ENCODE data around the gene RILPL1.

DNA sequence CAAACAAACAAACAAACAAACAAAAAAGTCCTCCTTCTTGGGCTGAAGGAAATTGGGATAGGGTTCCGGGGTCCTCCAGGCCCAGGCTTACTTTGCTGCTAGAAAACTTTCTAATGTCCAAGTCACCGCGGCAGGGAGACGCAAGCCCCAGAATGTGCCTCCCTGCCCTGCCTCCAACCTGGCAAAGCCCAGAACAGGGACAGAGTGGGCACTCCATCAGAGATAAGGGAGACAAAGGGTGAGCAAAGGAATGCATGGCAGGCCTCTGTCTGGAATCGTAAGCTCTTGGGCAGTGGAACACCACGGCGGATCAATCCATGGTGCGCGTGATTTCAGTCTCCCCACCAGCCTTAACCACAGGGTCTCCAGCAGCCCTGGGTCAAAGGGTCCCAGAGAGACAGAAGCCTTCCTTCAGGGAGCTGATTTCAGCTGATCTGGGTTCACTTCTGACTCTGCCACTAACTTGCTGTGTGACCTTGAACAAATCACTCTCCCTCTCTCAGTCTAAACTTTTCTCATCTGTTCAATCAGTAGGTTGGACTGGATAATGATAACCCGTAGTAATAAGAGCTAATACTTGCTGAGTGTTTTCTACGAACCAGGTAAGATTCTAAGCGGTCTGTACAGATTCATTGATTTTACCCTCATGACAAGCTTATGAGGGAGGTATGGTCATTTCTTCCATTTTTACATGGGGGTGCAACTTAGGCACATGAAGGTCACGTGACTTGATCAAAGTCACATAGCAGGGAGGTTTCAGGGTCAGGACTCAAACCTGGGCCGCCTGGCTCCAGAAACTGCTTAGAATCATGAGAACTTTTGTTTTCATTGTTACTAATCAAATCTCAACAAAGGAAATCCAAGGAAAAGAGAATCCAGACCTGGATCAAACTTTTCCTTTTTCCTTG lies 12.7 kb downstream of the RILPL1 start:
- TF ChIP-seq EP300 (IDR thresholded peaks at IDR 0.05): no peak
- TF ChIP-seq, protein P1, sequence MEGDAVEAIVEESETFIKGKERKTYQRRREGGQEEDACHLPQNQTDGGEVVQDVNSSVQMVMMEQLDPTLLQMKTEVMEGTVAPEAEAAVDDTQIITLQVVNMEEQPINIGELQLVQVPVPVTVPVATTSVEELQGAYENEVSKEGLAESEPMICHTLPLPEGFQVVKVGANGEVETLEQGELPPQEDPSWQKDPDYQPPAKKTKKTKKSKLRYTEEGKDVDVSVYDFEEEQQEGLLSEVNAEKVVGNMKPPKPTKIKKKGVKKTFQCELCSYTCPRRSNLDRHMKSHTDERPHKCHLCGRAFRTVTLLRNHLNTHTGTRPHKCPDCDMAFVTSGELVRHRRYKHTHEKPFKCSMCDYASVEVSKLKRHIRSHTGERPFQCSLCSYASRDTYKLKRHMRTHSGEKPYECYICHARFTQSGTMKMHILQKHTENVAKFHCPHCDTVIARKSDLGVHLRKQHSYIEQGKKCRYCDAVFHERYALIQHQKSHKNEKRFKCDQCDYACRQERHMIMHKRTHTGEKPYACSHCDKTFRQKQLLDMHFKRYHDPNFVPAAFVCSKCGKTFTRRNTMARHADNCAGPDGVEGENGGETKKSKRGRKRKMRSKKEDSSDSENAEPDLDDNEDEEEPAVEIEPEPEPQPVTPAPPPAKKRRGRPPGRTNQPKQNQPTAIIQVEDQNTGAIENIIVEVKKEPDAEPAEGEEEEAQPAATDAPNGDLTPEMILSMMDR (IDR thresholded peaks at IDR 0.05): no peak

All from sigmoid colon (tissue), 4 donors.